Thymus (tissue), 11 donors: ENCODE results near the gene KDM4B. TPM values are rescaled to one million over a fixed set of nuclear protein-coding genes. Genes with fewer than 3 reads are reported as not detected.

Experiments
- DNase-seq, 9 donors: peaks; one replicate each; pipeline ENCODE4 v3.0.0-alpha.2; 2013; ENCODE audit warnings: low spot score in 9 of 9, low read depth in 6 of 9, missing footprints in 1 of 9
- H3K27ac ChIP-seq, 2 donors: one replicate each; pipeline ENCODE4 v1.5.1; 2013; ENCODE audit warnings: control low read depth in 1 of 2, low read depth in 1 of 2, low read length in 1 of 2, mild to moderate bottlenecking in 1 of 2, moderate library complexity in 1 of 2
- H3K27me3 ChIP-seq, 2 donors: one replicate each; pipeline ENCODE4 v1.5.1; 2013; ENCODE audit warnings: low read length in 1 of 2; ENCODE audit not compliant: control insufficient read depth in 2 of 2, insufficient read depth in 1 of 2
- H3K36me3 ChIP-seq, 2 donors: one replicate each; pipeline ENCODE4 v1.5.1; 2013; ENCODE audit warnings: low read length in 1 of 2, mild to moderate bottlenecking in 1 of 2, moderate library complexity in 1 of 2; ENCODE audit not compliant: control insufficient read depth in 2 of 2, insufficient read depth in 2 of 2
- H3K4me1 ChIP-seq, 2 donors: one replicate each; pipeline ENCODE4 v1.5.1; 2013; ENCODE audit warnings: low read length in 2 of 2; ENCODE audit not compliant: control insufficient read depth in 2 of 2, insufficient read depth in 2 of 2
- H3K4me3 ChIP-seq, 2 donors: one replicate each; pipeline ENCODE4 v1.5.1; 2013; ENCODE audit warnings: low read length in 2 of 2, control low read depth in 1 of 2, mild to moderate bottlenecking in 1 of 2
- H3K9me3 ChIP-seq, 2 donors: one replicate each; pipeline ENCODE4 v1.5.1; 2013; ENCODE audit warnings: low read length in 1 of 2, mild to moderate bottlenecking in 1 of 2; ENCODE audit not compliant: control insufficient read depth in 2 of 2, insufficient read depth in 1 of 2
- WGBS: extraction: QIAGEN DNeasy Blood & Tissue Kit; methylation state at CpG from one replicate; pipeline ENCODE4 v1.1.7; 2013; 5-methylcytosine and 5-hydroxymethylcytosine counted together
- polyA plus RNA-seq: library from polyadenylated mRNA; stranded (reverse); fragments of 200-250 nt; gene quantifications from one replicate; pipeline ENCODE4 v1.2.3, GENCODE V29; 2013
- total RNA-seq: library from RNA; stranded (reverse); fragments of 120-200 nt; gene quantifications from one replicate; pipeline ENCODE4 v1.2.4, GENCODE V29; 2013
- donor health status: healthy.

The KDM4B gene
- total and polyA plus RNA-seq, 2 donors: 8.6 to 24.6 TPM

DNA sequence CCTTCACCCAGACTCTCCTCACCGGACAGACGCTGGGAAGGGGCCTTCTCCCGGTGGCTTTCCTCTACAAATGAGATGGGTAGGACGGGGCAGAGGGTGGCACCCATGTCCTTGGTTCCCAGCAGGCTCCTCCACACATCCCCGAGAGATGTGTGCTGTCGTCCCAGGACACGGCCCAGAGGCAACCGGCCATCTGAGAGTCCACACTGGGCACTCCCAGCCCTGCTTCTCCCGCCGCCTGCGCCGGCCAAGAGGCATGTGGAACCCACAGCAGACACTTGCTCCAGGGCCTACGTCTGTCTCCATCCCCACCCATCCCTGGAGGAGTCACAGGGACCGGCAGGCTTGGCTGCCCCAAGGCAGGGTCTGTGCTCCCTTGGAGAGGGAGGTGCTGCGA is 179.9 kb downstream of the KDM4B start:
- no peaks in the 10 kb centered on the region for H3K9me3 ChIP-seq
- no peak overlapping the region for H3K27ac ChIP-seq
- DNase-seq: no peak
- no peak overlapping the region for H3K4me3 ChIP-seq
- no peaks in the 10 kb centered on the region for H3K4me1 ChIP-seq
- no peaks in the 10 kb centered on the region for H3K27me3 ChIP-seq
- 98% methylated on average over 15 of the region's 15 CpGs for WGBS
- H3K36me3 ChIP-seq: peaks cover 27 to 56% of the 10 kb centered on the region in 2 donors

DNA sequence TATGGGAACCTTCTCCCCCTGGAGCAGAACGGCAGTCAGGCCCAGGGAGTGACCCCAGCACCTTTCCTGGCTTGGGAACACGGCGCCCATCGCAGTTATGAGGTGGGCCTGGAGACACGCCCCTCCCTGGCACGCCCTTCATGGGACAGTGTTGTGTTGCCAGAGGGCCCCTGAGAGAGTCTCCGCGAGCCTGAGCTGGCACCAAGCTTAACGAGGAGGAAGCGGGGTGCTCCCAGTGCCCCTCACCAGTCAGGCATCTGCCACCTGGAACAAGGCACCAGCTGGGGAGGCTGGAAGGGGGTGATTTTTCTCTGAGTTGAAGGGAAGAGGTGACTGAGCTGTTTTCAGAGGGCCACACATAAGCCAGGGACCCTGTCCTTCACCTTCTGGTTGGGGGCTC is 180.6 kb downstream of the KDM4B start:
- H3K4me1 ChIP-seq: peaks cover 0 to 2% of the 10 kb centered on the region in 2 donors
- no peak for DNase-seq
- no peaks in the 10 kb centered on the region for H3K9me3 ChIP-seq
- 95% methylated on average over 10 of the region's 10 CpGs for WGBS
- peaks cover 26 to 49% of the 10 kb centered on the region in 2 donors for H3K36me3 ChIP-seq
- H3K27ac ChIP-seq: no peak overlapping the region
- H3K4me3 ChIP-seq: no peak overlapping the region
- no peaks in the 10 kb centered on the region for H3K27me3 ChIP-seq

DNA sequence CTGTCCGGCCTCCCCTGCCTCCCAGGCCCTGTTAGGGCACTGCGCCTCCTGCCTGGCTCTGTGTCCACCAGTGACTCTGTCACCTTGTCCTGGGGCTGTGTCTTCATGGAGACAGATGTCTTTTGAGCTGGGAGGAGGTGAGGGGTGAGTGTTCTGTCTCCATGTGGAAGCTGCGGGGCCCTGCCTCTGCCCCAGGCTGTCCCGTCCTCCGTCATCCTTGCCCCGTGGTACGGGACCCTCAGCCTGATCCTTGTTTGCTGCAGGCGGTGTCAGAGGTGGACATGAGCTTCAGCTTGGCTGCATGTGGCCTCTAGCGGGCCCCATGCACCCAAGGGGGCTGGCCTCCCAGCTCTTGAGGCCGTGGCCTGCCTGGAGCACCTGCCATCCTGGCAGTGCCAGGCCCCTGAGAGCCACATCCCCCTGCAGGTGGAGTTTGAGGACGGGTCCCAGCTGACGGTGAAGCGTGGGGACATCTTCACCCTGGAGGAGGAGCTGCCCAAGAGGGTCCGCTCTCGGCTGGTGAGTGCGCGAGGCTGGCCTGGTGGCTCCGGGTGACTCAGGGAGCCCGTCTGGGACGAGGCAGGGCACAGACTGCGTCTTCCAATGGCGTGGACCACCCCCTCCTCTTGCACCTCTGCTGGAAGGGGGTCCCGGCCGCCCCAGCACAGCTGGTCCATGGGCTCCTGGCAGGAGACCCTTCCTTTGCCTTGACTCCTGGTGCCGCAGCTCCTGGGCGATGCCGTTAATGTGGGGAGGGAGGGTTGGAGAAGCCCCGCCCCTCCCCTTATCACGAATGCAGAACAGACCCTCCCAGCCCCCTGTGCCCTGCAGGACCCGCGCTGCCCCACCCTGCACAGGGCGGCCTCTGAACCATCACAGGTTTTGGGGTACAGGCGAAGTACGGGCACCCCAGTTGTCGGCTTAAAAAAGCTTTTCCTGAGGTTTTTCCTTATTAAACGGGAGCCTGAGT is 181.3 kb downstream of the KDM4B start:
- no peak for DNase-seq
- Histone ChIP-seq H3K27ac (no peak overlapping the region), H3K9me3 (no peaks in the 10 kb centered on the region), H3K4me3 (no peak overlapping the region), H3K4me1 (peaks cover 0 to 2% of the 10 kb centered on the region in 2 donors), H3K27me3 (no peaks in the 10 kb centered on the region), H3K36me3 (peaks cover 19 to 45% of the 10 kb centered on the region in 2 donors)
- 98% methylated on average over 36 of the region's 36 CpGs for WGBS

DNA sequence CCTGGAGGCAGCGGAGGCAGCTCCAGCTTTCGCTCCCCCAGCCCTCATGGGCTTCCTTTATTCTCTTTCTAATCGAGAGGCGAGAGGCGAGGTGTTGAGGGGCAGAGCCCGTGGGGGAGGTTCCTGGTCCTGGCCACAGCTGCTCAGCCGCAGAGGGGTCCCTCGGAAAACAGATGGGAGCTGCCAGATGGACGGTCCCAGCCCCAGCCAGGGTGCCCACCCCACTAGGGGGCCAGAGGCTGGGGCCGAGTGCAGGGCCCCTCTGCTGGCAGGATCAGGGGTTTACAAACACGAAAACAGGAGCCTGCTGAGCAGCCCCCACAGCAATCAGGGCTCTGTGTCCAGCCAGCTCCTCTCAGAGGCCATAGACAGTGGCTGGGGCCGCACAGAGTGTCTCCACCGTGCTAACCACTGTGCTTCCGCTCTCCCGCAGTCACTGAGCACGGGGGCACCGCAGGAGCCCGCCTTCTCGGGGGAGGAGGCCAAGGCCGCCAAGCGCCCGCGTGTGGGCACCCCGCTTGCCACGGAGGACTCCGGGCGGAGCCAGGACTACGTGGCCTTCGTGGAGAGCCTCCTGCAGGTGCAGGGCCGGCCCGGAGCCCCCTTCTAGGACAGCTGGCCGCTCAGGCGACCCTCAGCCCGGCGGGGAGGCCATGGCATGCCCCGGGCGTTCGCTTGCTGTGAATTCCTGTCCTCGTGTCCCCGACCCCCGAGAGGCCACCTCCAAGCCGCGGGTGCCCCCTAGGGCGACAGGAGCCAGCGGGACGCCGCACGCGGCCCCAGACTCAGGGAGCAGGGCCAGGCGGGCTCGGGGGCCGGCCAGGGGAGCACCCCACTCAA is 182.2 kb downstream of the KDM4B start:
- no peak for DNase-seq
- peaks cover 15 to 38% of the 10 kb centered on the region in 2 donors for H3K36me3 ChIP-seq
- no peaks in the 10 kb centered on the region for H3K9me3 ChIP-seq
- H3K27me3 ChIP-seq: no peaks in the 10 kb centered on the region
- no peak overlapping the region for H3K4me3 ChIP-seq
- H3K4me1 ChIP-seq: peaks cover 0 to 2% of the 10 kb centered on the region in 2 donors
- 97% methylated on average over 52 of the region's 52 CpGs for WGBS
- H3K27ac ChIP-seq: no peak overlapping the region

DNA sequence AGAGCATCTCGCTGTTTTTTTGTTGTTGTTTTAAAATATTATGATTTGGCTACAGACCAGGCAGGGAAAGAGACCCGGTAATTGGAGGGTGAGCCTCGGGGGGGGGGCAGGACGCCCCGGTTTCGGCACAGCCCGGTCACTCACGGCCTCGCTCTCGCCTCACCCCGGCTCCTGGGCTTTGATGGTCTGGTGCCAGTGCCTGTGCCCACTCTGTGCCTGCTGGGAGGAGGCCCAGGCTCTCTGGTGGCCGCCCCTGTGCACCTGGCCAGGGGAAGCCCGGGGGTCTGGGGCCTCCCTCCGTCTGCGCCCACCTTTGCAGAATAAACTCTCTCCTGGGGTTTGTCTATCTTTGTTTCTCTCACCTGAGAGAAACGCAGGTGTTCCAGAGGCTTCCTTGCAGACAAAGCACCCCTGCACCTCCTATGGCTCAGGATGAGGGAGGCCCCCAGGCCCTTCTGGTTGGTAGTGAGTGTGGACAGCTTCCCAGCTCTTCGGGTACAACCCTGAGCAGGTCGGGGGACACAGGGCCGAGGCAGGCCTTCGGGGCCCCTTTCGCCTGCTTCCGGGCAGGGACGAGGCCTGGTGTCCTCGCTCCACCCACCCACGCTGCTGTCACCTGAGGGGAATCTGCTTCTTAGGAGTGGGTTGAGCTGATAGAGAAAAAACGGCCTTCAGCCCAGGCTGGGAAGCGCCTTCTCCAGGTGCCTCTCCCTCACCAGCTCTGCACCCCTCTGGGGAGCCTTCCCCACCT is 183.3 kb downstream of the KDM4B start:
- no peak for DNase-seq
- Histone ChIP-seq H3K4me1 (peaks cover 0 to 2% of the 10 kb centered on the region in 2 donors), H3K27me3 (no peaks in the 10 kb centered on the region), H3K36me3 (peaks cover 8 to 27% of the 10 kb centered on the region in 2 donors), H3K9me3 (peaks cover 0 to under 1% of the 10 kb centered on the region in 2 donors), H3K4me3 (no peak overlapping the region), H3K27ac (no peak overlapping the region)
- WGBS: 97% methylated on average over 27 of the region's 27 CpGs

DNA sequence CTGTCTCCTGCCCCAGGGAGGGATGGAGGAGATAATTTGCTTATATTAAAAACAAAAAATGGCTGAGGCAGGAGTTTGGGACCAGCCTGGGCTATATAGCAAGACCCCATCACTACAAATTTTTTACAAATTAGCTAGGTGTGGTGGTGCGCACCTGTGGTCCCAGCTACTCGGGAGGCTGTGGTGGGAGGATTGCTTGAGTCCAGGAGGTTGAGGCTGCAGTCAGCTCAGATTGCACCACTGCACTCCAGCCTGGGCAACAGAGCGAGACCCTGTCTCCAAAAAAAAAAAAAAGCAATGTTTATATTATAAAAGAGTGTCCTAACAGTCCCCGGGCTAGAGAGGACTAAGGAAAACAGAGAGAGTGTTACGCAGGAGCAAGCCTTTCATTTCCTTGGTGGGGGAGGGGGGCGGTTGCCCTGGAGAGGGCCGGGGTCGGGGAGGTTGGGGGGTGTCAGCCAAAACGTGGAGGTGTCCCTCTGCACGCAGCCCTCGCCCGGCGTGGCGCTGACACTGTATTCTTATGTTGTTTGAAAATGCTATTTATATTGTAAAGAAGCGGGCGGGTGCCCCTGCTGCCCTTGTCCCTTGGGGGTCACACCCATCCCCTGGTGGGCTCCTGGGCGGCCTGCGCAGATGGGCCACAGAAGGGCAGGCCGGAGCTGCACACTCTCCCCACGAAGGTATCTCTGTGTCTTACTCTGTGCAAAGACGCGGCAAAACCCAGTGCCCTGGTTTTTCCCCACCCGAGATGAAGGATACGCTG is 184.0 kb downstream of the KDM4B start:
- no peak for DNase-seq
- Histone ChIP-seq H3K9me3 (peaks cover 0 to 8% of the 10 kb centered on the region in 2 donors), H3K4me3 (no peak overlapping the region), H3K27ac (no peak overlapping the region), H3K27me3 (no peaks in the 10 kb centered on the region), H3K4me1 (peaks cover 0 to 2% of the 10 kb centered on the region in 2 donors), H3K36me3 (peaks cover 8 to 20% of the 10 kb centered on the region in 2 donors)
- 99% methylated on average over 24 of the region's 24 CpGs for WGBS

DNA sequence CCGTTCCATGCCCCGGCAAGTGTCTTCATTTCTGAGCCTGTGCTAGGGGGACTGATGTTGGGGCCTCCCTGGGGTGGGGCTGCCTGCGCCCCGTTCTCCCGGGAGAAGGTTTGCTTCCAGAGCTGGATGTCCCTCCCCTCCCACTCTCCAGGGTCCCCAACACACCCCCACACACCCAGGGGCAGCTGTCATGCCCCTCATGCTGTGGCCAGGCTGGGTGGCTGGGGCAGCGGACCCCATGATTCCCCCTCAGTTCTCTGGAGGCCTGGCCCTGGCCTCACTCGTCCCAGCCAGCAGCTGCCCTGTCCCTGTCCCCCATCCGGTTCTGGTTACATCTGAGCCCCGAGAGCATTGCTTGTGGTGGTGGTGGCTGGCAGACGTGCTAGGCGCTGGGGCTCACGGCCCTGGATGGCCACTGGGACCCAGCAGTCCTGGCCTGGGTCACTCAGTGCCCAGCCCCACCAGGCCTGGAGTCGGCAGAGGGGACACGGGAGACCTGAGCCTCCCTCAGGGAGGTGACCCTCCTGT is 184.8 kb downstream of the KDM4B start:
- Histone ChIP-seq H3K27ac (no peak overlapping the region), H3K9me3 (peaks cover 0 to 14% of the 10 kb centered on the region in 2 donors), H3K4me3 (no peak overlapping the region), H3K27me3 (no peaks in the 10 kb centered on the region), H3K36me3 (peaks cover 8 to 13% of the 10 kb centered on the region in 2 donors), H3K4me1 (peaks cover 0 to 2% of the 10 kb centered on the region in 2 donors)
- DNase-seq: no peak
- whole genome bisulfite sequencing: 97% methylated on average over 14 of the region's 14 CpGs
